Measurements from ENCODE around the gene MNAT1. TPM values are rescaled to one million over a fixed set of nuclear protein-coding genes. Genes with fewer than 3 reads are reported as not detected.

MNAT1 gene
- total and polyA plus RNA-seq, 9 of the 15 experiments (the other 6 are each of a cell fraction or from before 2014, with no cell fraction given), result 37.8 to 83.3 (median 60.4) TPM

DNA sequence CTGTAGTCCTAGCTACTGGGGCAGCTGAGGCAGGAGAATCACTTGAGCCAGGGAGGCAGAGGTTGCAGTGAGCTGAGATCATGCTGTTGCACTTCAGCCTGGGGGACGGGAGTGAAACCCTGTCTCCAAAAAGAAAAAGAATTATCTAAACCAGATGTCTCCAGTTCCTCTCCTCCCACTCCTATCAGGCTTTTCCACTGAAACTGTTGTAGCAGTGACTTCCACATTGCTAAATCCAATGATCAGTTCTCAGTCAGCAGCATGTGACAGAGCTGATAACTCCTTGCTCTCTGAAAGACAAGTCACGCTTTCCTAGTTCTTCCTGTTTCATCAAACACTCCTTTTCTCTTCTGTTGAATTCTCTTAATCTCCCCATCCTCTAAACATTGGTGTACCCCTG lies 255.0 kb downstream of the MNAT1 start (continued):
- TF ChIP-seq ZNF384 (IDR thresholded peaks at IDR 0.05; ENCODE audit: low read depth, low read length) (no peak), CTBP1 (IDR thresholded peaks at IDR 0.05; ENCODE audit: borderline replicate concordance) (no peak), MIER1 (IDR thresholded peaks at IDR 0.05; ENCODE audit: low read depth) (no peak), MAFK (IDR thresholded peaks at IDR 0.05; ENCODE audit: low read length) (peak; percentile 21; the same call in 1 of the 2 replicates), PRMT5 (CRISPR knock-in tag; IDR thresholded peaks at IDR 0.05) (no peak), CCNT2 (IDR thresholded peaks at IDR 0.05; ENCODE audit: borderline replicate concordance, extremely low read depth, insufficient read length, low read depth, low read length) (no peak), TARDBP (IDR thresholded peaks at IDR 0.05) (no peak), HNRNPUL1 (IDR thresholded peaks at IDR 0.05; ENCODE audit: low read length) (no peak), HCFC1 (IDR thresholded peaks at IDR 0.05; ENCODE audit: low read depth, low read length) (no peak), RBM34 (IDR thresholded peaks at IDR 0.05; ENCODE audit: borderline replicate concordance, insufficient read depth, low read length) (no peak), HMG20A (CRISPR knock-in tag; conservative IDR thresholded peaks at IDR 0.05) (no peak), HMG20B (CRISPR knock-in tag; IDR thresholded peaks at IDR 0.05) (no peak), E2F1 (CRISPR knock-in tag; IDR thresholded peaks at IDR 0.05) (no peak), ETV5 (CRISPR knock-in tag; IDR thresholded peaks at IDR 0.05; ENCODE audit: low read depth) (0 out of 2 replicates have a peak, but pooled peaks have one; percentile 56), CBFB (CRISPR knock-in tag; IDR thresholded peaks at IDR 0.05) (no peak), RFX7 (CRISPR knock-in tag; IDR thresholded peaks at IDR 0.05) (no peak), EWSR1 (IDR thresholded peaks at IDR 0.05; ENCODE audit: borderline replicate concordance, low read depth, partially characterized antibody) (no peak), ILF3 (IDR thresholded peaks at IDR 0.05; ENCODE audit: borderline replicate concordance) (no peak), ZNF217 (CRISPR knock-in tag; IDR thresholded peaks at IDR 0.05) (no peak), HSF4 (CRISPR knock-in tag; IDR thresholded peaks at IDR 0.05; ENCODE audit: borderline replicate concordance) (no peak), MYNN (IDR thresholded peaks at IDR 0.05) (no peak; the same call in 1 of the 2 replicates), MYNN (CRISPR knock-in tag; IDR thresholded peaks at IDR 0.05) (no peak), GATA2 (CRISPR knock-in tag; IDR thresholded peaks at IDR 0.05) (peak; percentile 87), SIRT6 (IDR thresholded peaks at IDR 0.05; ENCODE audit: low read depth, low read length) (no peak), POLR2B (IDR thresholded peaks at IDR 0.05; ENCODE audit: low read depth, partially characterized antibody) (no peak)
- TF ChIP-seq, protein P1, sequence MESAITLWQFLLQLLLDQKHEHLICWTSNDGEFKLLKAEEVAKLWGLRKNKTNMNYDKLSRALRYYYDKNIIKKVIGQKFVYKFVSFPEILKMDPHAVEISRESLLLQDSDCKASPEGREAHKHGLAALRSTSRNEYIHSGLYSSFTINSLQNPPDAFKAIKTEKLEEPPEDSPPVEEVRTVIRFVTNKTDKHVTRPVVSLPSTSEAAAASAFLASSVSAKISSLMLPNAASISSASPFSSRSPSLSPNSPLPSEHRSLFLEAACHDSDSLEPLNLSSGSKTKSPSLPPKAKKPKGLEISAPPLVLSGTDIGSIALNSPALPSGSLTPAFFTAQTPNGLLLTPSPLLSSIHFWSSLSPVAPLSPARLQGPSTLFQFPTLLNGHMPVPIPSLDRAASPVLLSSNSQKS (CRISPR knock-in tag; IDR thresholded peaks at IDR 0.05), result no peak
- TF ChIP-seq, protein P2, sequence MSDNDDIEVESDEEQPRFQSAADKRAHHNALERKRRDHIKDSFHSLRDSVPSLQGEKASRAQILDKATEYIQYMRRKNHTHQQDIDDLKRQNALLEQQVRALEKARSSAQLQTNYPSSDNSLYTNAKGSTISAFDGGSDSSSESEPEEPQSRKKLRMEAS (CRISPR knock-in tag; IDR thresholded peaks at IDR 0.05), result no peak

Measured in K562 (cell line).